Measurements from ENCODE around the gene PLXNA3. TPM values are rescaled to one million over a fixed set of nuclear protein-coding genes. Genes with fewer than 3 reads are reported as not detected.

Gene PLXNA3
- total RNA-seq, 1 experiment from 2014 or later = 89.3 TPM

DNA sequence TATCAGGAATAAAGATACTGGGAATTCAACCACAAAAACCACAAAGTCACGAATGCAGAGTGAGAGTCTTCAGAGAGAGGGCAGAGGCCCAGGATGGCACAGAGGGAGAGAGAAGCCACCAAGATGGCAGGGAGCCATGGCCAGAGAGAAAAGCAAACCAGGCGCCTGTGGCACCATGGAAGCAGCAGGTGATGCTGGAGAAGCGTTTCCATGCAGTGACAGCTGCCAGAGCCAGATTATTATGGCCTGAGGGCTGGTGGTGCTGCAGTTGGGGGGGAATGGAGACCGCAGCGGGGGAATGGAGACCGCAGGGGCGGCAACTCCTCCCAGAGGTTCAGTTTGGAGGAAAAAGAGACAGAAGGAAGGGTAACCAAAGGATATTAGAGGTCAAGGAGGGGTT, 40.9 kb upstream of the PLXNA3 start:
- Histone ChIP-seq H3K4me1 (ENCODE audit: control insufficient read depth in 1 of 2, insufficient read depth in 2 of 2, low read length in 2 of 2) (peaks cover 8 to 13% of the 10 kb centered on the region in 2 experiments), H3K9me2 (ENCODE audit: insufficient read depth) (no peaks in the 10 kb centered on the region), H3K9ac (ENCODE audit: low read length) (no peak overlapping the region), H3K4me2 (ENCODE audit: low read length) (no peak overlapping the region), H2AFZ (ENCODE audit: low read depth, low read length, poor library complexity, severe bottlenecking) (no peak overlapping the region), H4K20me1 (ENCODE audit: insufficient read depth) (no peaks in the 10 kb centered on the region), H3K4me3 (replicated peaks in 1 of 2; ENCODE audit: low read depth in 1 of 2, low read length in 2 of 2) (no peak overlapping the region), H3K36me3 (ENCODE audit: control insufficient read depth in 1 of 2, insufficient read depth in 2 of 2, low read length in 2 of 2) (no peaks in the 10 kb centered on the region), H3K9me3 (ENCODE audit: control insufficient read depth in 1 of 2, insufficient read depth in 1 of 2, low read depth in 1 of 2, low read length in 2 of 2) (no peaks in the 10 kb centered on the region), H3K79me2 (ENCODE audit: insufficient read depth, low read length) (no peaks in the 10 kb centered on the region), H3K27ac (ENCODE audit: low read depth, low read length) (no peak overlapping the region), H3K27me3 (ENCODE audit: insufficient read depth, low read length) (no peaks in the 10 kb centered on the region)
- RAD21 ChIA-PET (ENCODE audit: low non-redundant PET in 1 of 2, low total read pairs in 2 of 2, uncharacterized antibody in 2 of 2, unreplicated experiment in 2 of 2) = no interaction called here
- POLR2A ChIA-PET = no interaction called here
- CTCF ChIA-PET = no interaction called here
- TF ChIP-seq, protein P1, sequence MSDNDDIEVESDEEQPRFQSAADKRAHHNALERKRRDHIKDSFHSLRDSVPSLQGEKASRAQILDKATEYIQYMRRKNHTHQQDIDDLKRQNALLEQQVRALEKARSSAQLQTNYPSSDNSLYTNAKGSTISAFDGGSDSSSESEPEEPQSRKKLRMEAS (IDR thresholded peaks at IDR 0.05) = no peak
- TF ChIP-seq, protein P2, sequence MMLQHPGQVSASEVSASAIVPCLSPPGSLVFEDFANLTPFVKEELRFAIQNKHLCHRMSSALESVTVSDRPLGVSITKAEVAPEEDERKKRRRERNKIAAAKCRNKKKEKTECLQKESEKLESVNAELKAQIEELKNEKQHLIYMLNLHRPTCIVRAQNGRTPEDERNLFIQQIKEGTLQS (IDR thresholded peaks at IDR 0.05) = no peak
- TF ChIP-seq FOSL1 (IDR thresholded peaks at IDR 0.05; ENCODE audit: low read depth) = no peak
- no peak for TF ChIP-seq ZNF274 (IDR thresholded peaks at IDR 0.05; ENCODE audit: low read depth, low read length)
- TF ChIP-seq, protein P3, sequence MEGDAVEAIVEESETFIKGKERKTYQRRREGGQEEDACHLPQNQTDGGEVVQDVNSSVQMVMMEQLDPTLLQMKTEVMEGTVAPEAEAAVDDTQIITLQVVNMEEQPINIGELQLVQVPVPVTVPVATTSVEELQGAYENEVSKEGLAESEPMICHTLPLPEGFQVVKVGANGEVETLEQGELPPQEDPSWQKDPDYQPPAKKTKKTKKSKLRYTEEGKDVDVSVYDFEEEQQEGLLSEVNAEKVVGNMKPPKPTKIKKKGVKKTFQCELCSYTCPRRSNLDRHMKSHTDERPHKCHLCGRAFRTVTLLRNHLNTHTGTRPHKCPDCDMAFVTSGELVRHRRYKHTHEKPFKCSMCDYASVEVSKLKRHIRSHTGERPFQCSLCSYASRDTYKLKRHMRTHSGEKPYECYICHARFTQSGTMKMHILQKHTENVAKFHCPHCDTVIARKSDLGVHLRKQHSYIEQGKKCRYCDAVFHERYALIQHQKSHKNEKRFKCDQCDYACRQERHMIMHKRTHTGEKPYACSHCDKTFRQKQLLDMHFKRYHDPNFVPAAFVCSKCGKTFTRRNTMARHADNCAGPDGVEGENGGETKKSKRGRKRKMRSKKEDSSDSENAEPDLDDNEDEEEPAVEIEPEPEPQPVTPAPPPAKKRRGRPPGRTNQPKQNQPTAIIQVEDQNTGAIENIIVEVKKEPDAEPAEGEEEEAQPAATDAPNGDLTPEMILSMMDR (IDR thresholded peaks at IDR 0.05 in 2 of 3, conservative IDR thresholded peaks at IDR 0.05 in 1 of 3; ENCODE audit: borderline replicate concordance in 1 of 3, insufficient read depth in 1 of 3, low read depth in 2 of 3, low read length in 2 of 3) = no peak
- no peak for TF ChIP-seq ZFX (IDR thresholded peaks at IDR 0.05)
- TF ChIP-seq POLR2AphosphoS5 (IDR thresholded peaks at IDR 0.05; ENCODE audit: low read depth, low read length) = no peak
- no peak for TF ChIP-seq ZBTB33 (IDR thresholded peaks at IDR 0.05; ENCODE audit: extremely low read depth, insufficient replicate concordance, low read length)
- TF ChIP-seq SIN3A (IDR thresholded peaks at IDR 0.05; ENCODE audit: low read depth) = no peak
- TF ChIP-seq EGR1 (IDR thresholded peaks at IDR 0.05; ENCODE audit: low read depth) = no peak
- TF ChIP-seq REST (IDR thresholded peaks at IDR 0.05; ENCODE audit: low read depth) = no peak
- no peak for TF ChIP-seq POLR2A (IDR thresholded peaks at IDR 0.05; ENCODE audit: borderline replicate concordance, extremely low read depth, insufficient read depth, insufficient read length)
- no peak for TF ChIP-seq YY1 (IDR thresholded peaks at IDR 0.05; ENCODE audit: extremely low read depth, insufficient replicate concordance, low read depth, low read length)
- no peak for DNase-seq (ENCODE audit: low read depth, low spot score)
- no TSS peak for BruUV-seq (replicated peaks)
- intact Hi-C loops (cut with micrococcal nuclease) = no loop called here
- no peak for ATAC-seq
